Duodenal mucosa (tissue), 2 donors: ENCODE measurements around the gene COL1A1.

Experiments
- H3K27ac ChIP-seq: one replicate; pipeline ENCODE4 v1.7.0; 2013; ENCODE audit warnings: low read depth, low read length
- H3K27me3 ChIP-seq, 2 donors: one replicate each; pipeline ENCODE4 v1.7.0; 2013; ENCODE audit warnings: low read length in 2 of 2, control low read depth in 1 of 2; ENCODE audit not compliant: insufficient read depth in 2 of 2, control insufficient read depth in 1 of 2
- H3K36me3 ChIP-seq, 2 donors: one replicate each; pipeline ENCODE4 v1.7.0; 2013; ENCODE audit warnings: low read length in 2 of 2, control low read depth in 1 of 2; ENCODE audit not compliant: insufficient read depth in 2 of 2, control insufficient read depth in 1 of 2
- H3K4me1 ChIP-seq, 2 donors: one replicate each; pipeline ENCODE4 v1.7.0; 2013; ENCODE audit warnings: low read length in 2 of 2, control low read depth in 1 of 2; ENCODE audit not compliant: insufficient read depth in 2 of 2, control insufficient read depth in 1 of 2
- H3K4me3 ChIP-seq, 2 donors: one replicate each; pipeline ENCODE4 v1.7.0; 2013; ENCODE audit warnings: low read length in 2 of 2, low read depth in 1 of 2
- H3K9ac ChIP-seq, 2 donors: one replicate each; pipeline ENCODE4 v1.7.0; 2013; ENCODE audit warnings: low read length in 2 of 2, low read depth in 1 of 2
- H3K9me3 ChIP-seq, 2 donors: one replicate each; pipeline ENCODE4 v1.7.0; 2013; ENCODE audit warnings: low read length in 2 of 2, control low read depth in 1 of 2; ENCODE audit not compliant: control insufficient read depth in 1 of 2

The COL1A1 gene

DNA sequence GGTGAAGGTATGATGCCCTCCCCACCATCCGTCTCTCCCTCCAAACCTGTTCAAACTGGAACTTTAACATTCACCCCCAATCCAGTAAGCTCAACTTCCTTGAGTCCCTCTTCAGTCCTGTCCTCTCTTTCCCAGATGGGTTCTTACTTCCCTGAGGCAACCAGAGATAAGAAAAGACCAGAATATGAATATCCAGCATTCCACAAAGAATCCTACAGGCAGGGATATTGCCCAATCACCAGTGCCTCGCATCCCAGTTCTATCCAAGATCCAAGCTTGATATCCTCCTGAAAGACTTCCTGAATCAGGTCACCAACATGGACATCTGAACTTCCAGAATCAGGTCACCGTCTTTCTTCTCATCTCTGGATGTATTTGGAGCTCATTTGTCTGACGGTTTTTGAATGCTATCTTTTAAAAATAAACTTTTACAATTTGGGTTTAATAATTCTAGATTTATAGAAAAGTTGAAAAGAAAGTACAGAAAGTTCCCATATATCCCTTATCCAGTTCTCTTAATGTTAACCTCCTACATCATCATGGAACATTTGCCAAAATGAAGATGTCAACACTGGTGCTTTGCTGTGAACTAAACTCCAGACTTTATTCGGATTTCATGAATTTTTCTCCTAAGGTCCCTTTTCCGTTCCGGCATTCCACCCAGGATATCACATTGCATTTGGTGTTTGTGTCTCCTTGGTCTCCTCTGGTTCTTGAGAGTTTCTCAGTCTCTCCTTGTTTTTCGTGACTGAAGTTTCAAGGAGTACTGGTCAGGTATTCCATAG is 13.7 kb upstream of the COL1A1 start:
- Histone ChIP-seq H3K9me3 (no peaks in the 10 kb centered on the region), H3K36me3 (no peaks in the 10 kb centered on the region), H3K27me3 (peaks cover 12 to 16% of the 10 kb centered on the region in 2 donors), H3K4me1 (peaks cover 0 to 3% of the 10 kb centered on the region in 2 donors), H3K27ac (no peak overlapping the region), H3K4me3 (no peak overlapping the region), H3K9ac (no peak overlapping the region)

- Histone ChIP-seq H3K36me3 (no peaks in the 10 kb centered on the region), H3K4me1 (peaks cover 0 to 10% of the 10 kb centered on the region in 2 donors), H3K27me3 (peaks cover 16 to 20% of the 10 kb centered on the region in 2 donors), H3K9ac (no peak overlapping the region), H3K4me3 (no peak overlapping the region), H3K27ac (no peak overlapping the region), H3K9me3 (no peaks in the 10 kb centered on the region)
These were observed 11.9 kb upstream of the COL1A1 start for GRCh38 chr17:50213026-50214022.

- no peaks in the 10 kb centered on the region for H3K9me3 ChIP-seq
- H3K9ac ChIP-seq, result no peak overlapping the region
- no peak overlapping the region for H3K4me3 ChIP-seq
- H3K27me3 ChIP-seq, result peaks cover 18 to 26% of the 10 kb centered on the region in 2 donors
- peaks cover 0 to 10% of the 10 kb centered on the region in 2 donors for H3K4me1 ChIP-seq
- H3K27ac ChIP-seq, result peak overlapping the region; percentile 6
- H3K36me3 ChIP-seq, result no peaks in the 10 kb centered on the region
These were observed 10.9 kb upstream of the COL1A1 start for GRCh38 chr17:50212121-50212843.

- no peak overlapping the region for H3K9ac ChIP-seq
- H3K9me3 ChIP-seq, result no peaks in the 10 kb centered on the region
- no peaks in the 10 kb centered on the region for H3K36me3 ChIP-seq
- peaks cover 22 to 26% of the 10 kb centered on the region in 2 donors for H3K27me3 ChIP-seq
- H3K4me1 ChIP-seq, result peaks cover 0 to 10% of the 10 kb centered on the region in 2 donors
- H3K4me3 ChIP-seq, result no peak overlapping the region
- H3K27ac ChIP-seq, result peak overlapping the region; percentile 20
These were observed 10.1 kb upstream of the COL1A1 start for GRCh38 chr17:50211249-50212120.

GRCh38 chr17:50210240-50211225 is 9.1 kb upstream of the COL1A1 start:
- peak overlapping the region in 1 of 2 donors; percentile 56 for H3K9ac ChIP-seq
- peaks cover 22 to 27% of the 10 kb centered on the region in 2 donors for H3K27me3 ChIP-seq
- peak overlapping the region; percentile 81 for H3K27ac ChIP-seq
- H3K36me3 ChIP-seq, result no peaks in the 10 kb centered on the region
- H3K4me1 ChIP-seq, result peaks cover 0 to 15% of the 10 kb centered on the region in 2 donors
- H3K4me3 ChIP-seq, result peak overlapping the region in 1 of 2 donors; percentile 3
- no peaks in the 10 kb centered on the region for H3K9me3 ChIP-seq

GRCh38 chr17:50209472-50210239 is 8.2 kb upstream of the COL1A1 start:
- H3K4me1 ChIP-seq, result peaks cover 0 to 17% of the 10 kb centered on the region in 2 donors
- peak overlapping the region in 1 of 2 donors; percentile 56 for H3K9ac ChIP-seq
- peaks cover 22 to 27% of the 10 kb centered on the region in 2 donors for H3K27me3 ChIP-seq
- peak overlapping the region; percentile 81 for H3K27ac ChIP-seq
- H3K9me3 ChIP-seq, result no peaks in the 10 kb centered on the region
- H3K4me3 ChIP-seq, result peak overlapping the region in 1 of 2 donors; percentile 3
- no peaks in the 10 kb centered on the region for H3K36me3 ChIP-seq

GRCh38 chr17:50209133-50209471 is 7.7 kb upstream of the COL1A1 start:
- Histone ChIP-seq H3K4me3 (no peak overlapping the region), H3K9ac (no peak overlapping the region), H3K9me3 (no peaks in the 10 kb centered on the region), H3K27ac (peak overlapping the region; percentile 56), H3K4me1 (peaks cover 0 to 17% of the 10 kb centered on the region in 2 donors), H3K36me3 (no peaks in the 10 kb centered on the region), H3K27me3 (peaks cover 22 to 27% of the 10 kb centered on the region in 2 donors)

DNA sequence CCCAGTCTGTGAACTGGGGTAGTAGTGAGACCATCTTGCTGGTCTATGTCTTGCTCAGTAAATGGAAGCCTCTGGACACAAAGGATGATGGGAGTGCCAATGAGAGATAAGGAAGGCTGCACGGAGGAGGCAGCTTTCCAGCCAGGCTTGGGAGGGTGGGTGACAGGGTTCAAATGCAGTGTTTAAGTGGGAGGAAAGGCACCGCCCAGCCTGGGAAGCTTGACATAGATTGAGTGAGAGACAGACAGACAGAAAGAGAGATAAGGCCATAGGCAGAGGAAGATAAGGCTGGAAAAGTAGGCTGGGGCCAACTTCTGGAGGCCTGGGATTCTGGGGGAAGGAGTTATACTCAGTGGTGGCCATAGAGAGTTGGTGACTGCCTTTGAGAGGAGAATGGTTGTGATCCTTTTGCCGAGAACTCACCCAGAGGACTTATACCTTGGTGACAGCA is 7.2 kb upstream of the COL1A1 start:
- Histone ChIP-seq H3K27me3 (peaks cover 22 to 27% of the 10 kb centered on the region in 2 donors), H3K9ac (no peak overlapping the region), H3K4me1 (peaks cover 0 to 17% of the 10 kb centered on the region in 2 donors), H3K4me3 (no peak overlapping the region), H3K36me3 (no peaks in the 10 kb centered on the region), H3K9me3 (no peaks in the 10 kb centered on the region), H3K27ac (no peak overlapping the region)
